Prostate gland (tissue), 2 donors: ENCODE measurements around the gene NCAM2. TPM values are rescaled to one million over a fixed set of nuclear protein-coding genes. Genes with fewer than 3 reads are reported as not detected.

ENCODE experiments used
- DNase-seq: peaks from one replicate; pipeline ENCODE4 v3.0.0-alpha.2; 2019; ENCODE audit warnings: low spot score
- H3K27ac ChIP-seq, 2 donors: fragments of 200-600 bp; sonication (generic); 2 replicates each; pipeline ENCODE4 v1.5.1; 2017 to 2019
- H3K27me3 ChIP-seq: fragments of 200-600 bp; sonication (generic); replicated peaks from 2 replicates; pipeline ENCODE4 v1.5.1; 2019; ENCODE audit not compliant: insufficient read depth
- H3K36me3 ChIP-seq, 2 donors: fragments of 200-600 bp; sonication (generic); 1 replicate in 1 of 2; 2 replicates in 1 of 2; pipeline versions ENCODE4 v1.5.1 to v1.8.1; 2017 to 2019
- H3K4me1 ChIP-seq: fragments of 200-600 bp; sonication (generic); replicated peaks from 2 replicates; pipeline ENCODE4 v1.5.1; 2019
- H3K4me3 ChIP-seq, 2 donors: fragments of 200-600 bp; sonication (generic); 2 replicates each; pipeline ENCODE4 v1.5.1; 2017 to 2019
- H3K9me3 ChIP-seq: fragments of 200-600 bp; sonication (generic); 2 replicates; pipeline ENCODE4 v1.5.1; 2017
- POLR2A ChIP-seq: fragments of 450-650 bp; IDR thresholded peaks from one replicate; pipeline ENCODE4 v1.6.1; 2016; ENCODE audit warnings: antibody characterized with exemption, mild to moderate bottlenecking
- POLR2AphosphoS5 ChIP-seq: sonication (generic); formaldehyde crosslinking; IDR thresholded peaks from one replicate; pipeline ENCODE4 v1.6.1; 2017; ENCODE audit warnings: antibody characterized with exemption
- WGBS: methylation state at CpG from one replicate; pipeline ENCODE4 v1.1.5; 2018; 5-methylcytosine and 5-hydroxymethylcytosine counted together
- intact Hi-C: fragments of 100-400 bp; cut with DNase I; formaldehyde crosslinking; loops from one replicate; pipeline ENCODE4 v1.14.2; 2022
- total RNA-seq, 2 donors: library from RNA; depleted of rRNA; stranded (reverse); fragments of >200 nt; gene quantifications; one replicate each; pipeline ENCODE4 v1.1.0, GENCODE V29; 2016
- TF ChIP-seq, protein P1 (sequence below), 4 experiments: fragments of 200-600 bp in 2 of 4; fragments of 450-650 bp in 2 of 4; sonication (generic) in 2 of 4; IDR thresholded peaks; 1 replicate in 3 of 4; 2 replicates in 1 of 4; pipeline ENCODE4 v1.5.1; 2016 to 2019; ENCODE audit warnings: antibody characterized with exemption in 4 of 4, mild to moderate bottlenecking in 2 of 4, moderate library complexity in 2 of 4

The NCAM2 gene
- total RNA-seq, 2 donors from 2014 or later: 1.1 to 21.9 TPM

DNA sequence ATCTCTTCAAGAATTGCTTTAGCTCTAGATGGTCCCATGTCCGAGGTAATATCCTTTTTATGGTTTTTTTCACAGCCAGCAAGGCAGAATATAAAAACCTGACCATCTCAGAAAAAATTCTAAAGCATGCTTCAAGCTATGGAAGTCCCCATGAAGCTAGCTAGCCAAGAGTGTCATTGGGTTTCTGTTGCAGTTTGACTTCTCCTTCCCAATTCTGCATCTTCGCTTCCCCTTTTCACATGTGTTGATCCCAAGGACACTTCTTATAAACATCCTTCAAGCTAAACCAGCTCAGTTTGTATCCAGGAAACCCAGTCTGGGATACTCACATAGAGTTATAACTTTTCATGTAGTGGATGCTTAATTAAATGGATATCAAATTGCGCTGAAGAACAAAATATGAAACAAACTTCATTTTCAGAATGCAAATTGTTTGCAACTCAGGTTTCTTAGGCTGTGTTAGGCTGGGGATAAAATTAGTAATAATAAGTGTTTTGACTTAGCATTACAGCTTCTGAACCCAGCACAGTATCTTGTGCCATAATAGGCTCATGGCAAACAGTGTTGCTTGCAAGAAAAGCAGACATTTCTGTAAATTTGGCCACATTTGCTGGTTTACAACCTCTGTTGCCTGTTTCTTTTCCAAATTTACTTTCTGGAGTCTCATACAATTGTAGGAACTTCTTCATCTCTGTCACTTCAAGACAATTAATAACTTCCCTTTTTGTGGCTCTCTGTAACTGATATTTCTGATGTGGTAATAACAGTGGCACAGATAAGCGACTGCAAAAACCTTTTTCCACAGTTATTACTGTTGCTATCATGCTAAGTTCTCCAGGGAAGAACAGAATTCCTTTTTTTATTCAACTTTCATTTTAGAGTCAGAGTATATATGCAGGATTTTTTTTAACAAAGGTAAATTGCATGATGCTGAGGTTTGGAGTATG lies 53.2 kb downstream of the NCAM2 start:
- Histone ChIP-seq H3K27ac (no peak overlapping the region), H3K9me3 (no peaks in the 10 kb centered on the region), H3K4me3 (no peak overlapping the region), H3K4me1 (no peaks in the 10 kb centered on the region), H3K36me3 (no peaks in the 10 kb centered on the region), H3K27me3 (no peaks in the 10 kb centered on the region)
- no peak for TF ChIP-seq POLR2AphosphoS5
- TF ChIP-seq, protein P1, sequence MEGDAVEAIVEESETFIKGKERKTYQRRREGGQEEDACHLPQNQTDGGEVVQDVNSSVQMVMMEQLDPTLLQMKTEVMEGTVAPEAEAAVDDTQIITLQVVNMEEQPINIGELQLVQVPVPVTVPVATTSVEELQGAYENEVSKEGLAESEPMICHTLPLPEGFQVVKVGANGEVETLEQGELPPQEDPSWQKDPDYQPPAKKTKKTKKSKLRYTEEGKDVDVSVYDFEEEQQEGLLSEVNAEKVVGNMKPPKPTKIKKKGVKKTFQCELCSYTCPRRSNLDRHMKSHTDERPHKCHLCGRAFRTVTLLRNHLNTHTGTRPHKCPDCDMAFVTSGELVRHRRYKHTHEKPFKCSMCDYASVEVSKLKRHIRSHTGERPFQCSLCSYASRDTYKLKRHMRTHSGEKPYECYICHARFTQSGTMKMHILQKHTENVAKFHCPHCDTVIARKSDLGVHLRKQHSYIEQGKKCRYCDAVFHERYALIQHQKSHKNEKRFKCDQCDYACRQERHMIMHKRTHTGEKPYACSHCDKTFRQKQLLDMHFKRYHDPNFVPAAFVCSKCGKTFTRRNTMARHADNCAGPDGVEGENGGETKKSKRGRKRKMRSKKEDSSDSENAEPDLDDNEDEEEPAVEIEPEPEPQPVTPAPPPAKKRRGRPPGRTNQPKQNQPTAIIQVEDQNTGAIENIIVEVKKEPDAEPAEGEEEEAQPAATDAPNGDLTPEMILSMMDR (IDR thresholded peaks at IDR 0.05): no peak
- TF ChIP-seq POLR2A: no peak
- intact Hi-C loops: no loop called here
- WGBS: 63% methylated on average over 4 of the region's 4 CpGs
- DNase-seq: no peak

DNA sequence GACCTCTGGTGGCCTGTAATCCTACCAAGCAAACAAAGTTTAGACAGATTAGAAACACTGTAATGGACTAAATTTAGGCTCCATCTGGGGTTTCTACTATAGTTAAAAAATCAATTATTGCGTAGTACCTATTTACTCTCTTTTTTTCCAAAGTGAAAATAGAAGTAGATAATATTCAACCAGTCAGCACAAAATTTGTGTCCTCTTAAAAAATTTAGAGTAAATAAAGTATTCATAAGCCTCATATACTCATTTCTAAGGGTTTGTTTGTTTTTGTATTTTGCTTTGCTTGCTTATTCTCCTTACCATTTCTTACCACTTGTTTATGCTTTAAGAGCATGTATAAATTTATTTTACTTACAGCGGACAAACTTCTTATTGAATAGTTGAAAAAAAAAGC lies 54.5 kb downstream of the NCAM2 start:
- TF ChIP-seq, protein P1 (IDR thresholded peaks at IDR 0.05): no peak
- TF ChIP-seq POLR2AphosphoS5 (no peak), POLR2A (no peak)
- intact Hi-C loops: no loop called here
- DNase-seq: no peak
- Histone ChIP-seq H3K27ac (no peak overlapping the region), H3K9me3 (no peaks in the 10 kb centered on the region), H3K4me1 (no peaks in the 10 kb centered on the region), H3K27me3 (no peaks in the 10 kb centered on the region), H3K36me3 (no peaks in the 10 kb centered on the region), H3K4me3 (no peak overlapping the region)
- 96% methylated on average over 2 of the region's 2 CpGs for WGBS

DNA sequence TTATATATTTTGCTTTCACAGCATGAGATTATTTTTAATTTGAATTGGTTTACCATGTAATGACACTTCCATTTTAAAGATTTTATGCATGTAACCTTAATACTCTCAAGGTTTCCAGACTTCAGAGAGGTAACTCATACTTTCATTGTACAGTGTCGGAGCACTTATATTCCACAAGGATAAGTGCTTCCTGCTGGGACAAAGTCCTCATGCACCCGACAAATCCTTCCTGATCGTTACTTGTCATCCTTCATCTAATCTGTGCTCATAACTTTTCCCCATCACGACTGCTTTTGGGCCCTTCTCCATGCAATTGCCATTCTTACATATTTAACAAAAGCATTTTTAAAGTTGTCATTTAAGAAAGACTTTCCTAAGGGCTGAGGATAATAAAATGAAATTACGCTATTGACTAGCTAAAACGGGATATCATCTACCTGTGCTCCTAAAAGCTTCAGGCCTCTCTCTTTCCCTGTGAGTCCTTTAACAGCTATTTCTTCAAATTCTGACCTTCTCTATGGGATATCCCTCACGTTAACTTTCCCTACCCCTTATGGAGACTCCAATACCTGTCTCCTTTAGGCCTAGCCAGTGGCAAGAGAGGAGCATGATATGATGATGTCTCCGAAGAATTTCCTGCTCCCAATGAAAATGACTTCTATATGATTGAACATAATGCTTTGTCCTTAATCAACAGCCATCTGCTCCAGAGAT lies 59.3 kb downstream of the NCAM2 start:
- WGBS: 76% methylated on average over 8 of the region's 8 CpGs
- Histone ChIP-seq H3K4me3 (no peak overlapping the region), H3K4me1 (no peaks in the 10 kb centered on the region), H3K27ac (no peak overlapping the region), H3K27me3 (no peaks in the 10 kb centered on the region), H3K9me3 (no peaks in the 10 kb centered on the region), H3K36me3 (no peaks in the 10 kb centered on the region)
- no peak for TF ChIP-seq POLR2AphosphoS5
- TF ChIP-seq POLR2A: no peak
- TF ChIP-seq, protein P1 (IDR thresholded peaks at IDR 0.05): no peak
- intact Hi-C loops: no loop called here
- DNase-seq: no peak

DNA sequence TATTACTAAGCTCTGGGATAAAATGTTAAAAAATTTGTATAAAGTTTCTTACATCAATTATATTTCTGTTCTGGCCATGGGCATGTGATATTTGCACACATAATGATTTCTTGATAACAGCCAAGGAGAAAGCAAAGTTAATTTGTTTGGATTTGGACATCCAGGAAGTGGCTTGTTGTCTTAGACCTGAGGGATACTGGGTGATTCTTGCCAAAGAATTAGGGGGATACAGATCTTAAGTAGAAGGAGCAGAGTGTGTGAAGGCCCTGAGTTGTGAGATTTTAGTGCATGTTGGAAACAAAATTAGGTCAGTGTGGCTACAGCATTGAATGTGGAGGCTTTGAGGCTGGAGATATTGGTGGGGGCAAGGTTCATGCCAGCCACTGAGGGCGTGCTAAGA lies 65.6 kb downstream of the NCAM2 start:
- intact Hi-C loops: no loop called here
- 75% methylated on average over 1 of the region's 1 CpG for WGBS
- Histone ChIP-seq H3K27me3 (no peaks in the 10 kb centered on the region), H3K4me1 (no peaks in the 10 kb centered on the region), H3K27ac (no peak overlapping the region), H3K4me3 (no peak overlapping the region), H3K36me3 (no peaks in the 10 kb centered on the region), H3K9me3 (no peaks in the 10 kb centered on the region)
- no peak for DNase-seq
- TF ChIP-seq POLR2AphosphoS5 (no peak), POLR2A (no peak)
- TF ChIP-seq, protein P1 (IDR thresholded peaks at IDR 0.05): no peak
